Daoy (cell line): ENCODE results near the gene SNTG2. TPM values are rescaled to one million over a fixed set of nuclear protein-coding genes. Genes with fewer than 3 reads are reported as not detected.

Experiments
- DNase-seq: peaks from one replicate; pipeline ENCODE4 v3.0.0-alpha.2; 2015; ENCODE audit warnings: low read depth
- total RNA-seq: library from RNA; depleted of rRNA; stranded (reverse); fragments of >200 nt; shearing (Covaris generic); gene quantifications from 2 replicates; pipeline ENCODE4 v1.2.3, GENCODE V29; 2014

Gene SNTG2
- total RNA-seq, 1 experiment from 2014 or later, result not detected

DNA sequence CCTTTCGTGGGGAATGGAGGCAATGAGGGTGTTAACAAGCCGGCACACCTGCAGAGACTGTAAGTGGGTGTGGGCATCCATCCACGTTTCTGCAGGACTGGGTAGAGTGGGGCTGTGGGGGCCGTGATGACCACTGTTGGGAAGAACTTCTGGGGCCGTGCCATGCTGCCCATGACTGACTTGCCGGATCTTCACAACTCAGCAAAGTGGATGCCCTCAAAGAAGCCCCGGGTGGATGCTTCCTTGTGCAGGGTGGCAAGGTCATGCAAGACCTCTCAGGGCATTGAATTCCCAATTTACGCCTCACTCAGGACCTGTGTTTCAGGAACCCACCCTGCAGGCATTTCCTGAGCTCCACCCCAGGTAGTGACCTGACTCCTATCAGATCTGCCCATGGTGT, 319.2 kb downstream of the SNTG2 start:
- no peak for DNase-seq

- DNase-seq, result no peak
These were observed 322.2 kb downstream of the SNTG2 start for GRCh38 chr2:1272835-1273234.

- no peak for DNase-seq
These were observed 327.0 kb downstream of the SNTG2 start for GRCh38 chr2:1277634-1278033.

DNA sequence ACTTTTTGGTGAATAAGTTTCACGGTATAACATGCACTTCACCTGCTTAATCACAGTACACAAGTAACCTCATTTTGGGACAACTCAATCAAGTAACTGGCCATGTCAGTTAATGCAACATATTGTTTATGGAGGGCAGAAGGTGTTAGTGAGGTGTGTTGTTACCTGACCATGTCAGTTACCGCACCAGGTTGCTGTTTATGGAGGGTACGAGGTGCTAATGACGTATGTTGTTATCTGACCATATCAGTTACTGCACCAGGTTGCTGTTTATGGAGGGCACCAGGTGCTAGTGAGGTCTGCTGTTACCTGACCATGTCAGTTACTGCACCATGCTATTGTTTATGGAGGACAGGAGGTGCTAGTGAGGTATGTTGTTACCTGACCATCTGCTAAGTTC, 327.5 kb downstream of the SNTG2 start:
- no peak for DNase-seq

DNA sequence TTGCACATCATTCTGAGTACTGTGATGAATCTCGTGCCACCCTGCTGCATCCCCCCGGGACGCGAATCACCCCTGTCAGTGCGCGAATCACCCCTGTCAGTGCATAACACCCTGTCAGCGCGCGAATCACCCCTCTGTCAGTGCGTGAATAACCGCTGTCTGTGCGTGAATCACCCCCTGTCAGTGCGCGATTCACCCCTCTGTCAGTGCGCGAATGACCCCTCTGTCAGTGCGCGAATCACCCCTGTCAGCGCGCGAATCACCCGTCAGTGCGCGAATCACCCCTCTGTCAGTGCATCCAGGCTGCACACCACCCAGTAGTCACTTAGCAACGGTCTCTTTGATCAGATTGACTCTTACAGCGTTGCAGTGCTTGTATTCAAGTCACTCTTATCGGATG, 328.2 kb downstream of the SNTG2 start:
- peak; percentile 31 for DNase-seq

GRCh38 chr2:1282552-1282951, 331.9 kb downstream of the SNTG2 start:
- DNase-seq, result peak; percentile 60

GRCh38 chr2:1283020-1283801, 332.6 kb downstream of the SNTG2 start:
- no peak for DNase-seq

GRCh38 chr2:1283871-1284270, 333.2 kb downstream of the SNTG2 start:
- no peak for DNase-seq

- peak; percentile 54 for DNase-seq
These were observed 336.3 kb downstream of the SNTG2 start for GRCh38 chr2:1286929-1287328.

DNA sequence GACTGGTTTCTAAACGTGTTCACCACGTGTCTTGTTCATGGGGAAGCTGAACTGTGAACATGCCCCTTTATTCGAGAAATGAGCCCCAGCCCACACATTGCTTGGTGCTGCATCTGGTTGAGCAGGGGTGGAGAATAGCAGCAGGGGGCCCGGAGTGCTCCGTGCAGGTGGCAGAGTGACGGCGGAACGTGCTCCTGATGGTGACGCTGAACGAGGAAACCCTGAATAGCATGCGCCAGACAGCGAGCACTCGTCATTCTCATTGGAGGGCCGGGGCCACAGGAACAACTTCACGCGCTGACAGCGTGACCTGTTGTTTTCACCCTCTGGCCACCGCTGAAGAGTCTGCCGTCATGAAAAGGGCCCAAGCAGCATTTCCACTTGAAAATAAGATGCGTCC, 336.8 kb downstream of the SNTG2 start:
- no peak for DNase-seq

DNA sequence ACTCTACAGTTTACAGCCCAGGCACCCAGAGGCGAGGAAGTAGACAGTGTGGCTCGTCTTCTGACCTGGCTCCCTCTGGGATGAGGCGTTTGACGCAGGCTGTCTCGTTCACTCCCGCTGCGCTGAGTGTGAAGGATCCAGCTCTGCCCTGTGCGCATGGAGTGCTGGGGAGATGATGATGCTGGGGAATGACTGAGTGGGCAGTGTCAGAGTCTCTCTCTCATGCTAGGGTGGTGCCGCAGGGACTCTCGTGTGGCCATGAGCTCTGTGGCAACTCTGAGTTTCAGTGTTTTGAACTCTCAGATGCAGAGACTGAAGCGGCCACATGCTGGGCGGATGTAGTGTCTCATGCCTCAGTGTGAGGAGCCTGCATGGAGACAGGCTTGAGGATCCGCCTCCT, 344.3 kb downstream of the SNTG2 start:
- no peak for DNase-seq

GRCh38 chr2:1295740-1296139, 345.1 kb downstream of the SNTG2 start:
- no peak for DNase-seq

DNA sequence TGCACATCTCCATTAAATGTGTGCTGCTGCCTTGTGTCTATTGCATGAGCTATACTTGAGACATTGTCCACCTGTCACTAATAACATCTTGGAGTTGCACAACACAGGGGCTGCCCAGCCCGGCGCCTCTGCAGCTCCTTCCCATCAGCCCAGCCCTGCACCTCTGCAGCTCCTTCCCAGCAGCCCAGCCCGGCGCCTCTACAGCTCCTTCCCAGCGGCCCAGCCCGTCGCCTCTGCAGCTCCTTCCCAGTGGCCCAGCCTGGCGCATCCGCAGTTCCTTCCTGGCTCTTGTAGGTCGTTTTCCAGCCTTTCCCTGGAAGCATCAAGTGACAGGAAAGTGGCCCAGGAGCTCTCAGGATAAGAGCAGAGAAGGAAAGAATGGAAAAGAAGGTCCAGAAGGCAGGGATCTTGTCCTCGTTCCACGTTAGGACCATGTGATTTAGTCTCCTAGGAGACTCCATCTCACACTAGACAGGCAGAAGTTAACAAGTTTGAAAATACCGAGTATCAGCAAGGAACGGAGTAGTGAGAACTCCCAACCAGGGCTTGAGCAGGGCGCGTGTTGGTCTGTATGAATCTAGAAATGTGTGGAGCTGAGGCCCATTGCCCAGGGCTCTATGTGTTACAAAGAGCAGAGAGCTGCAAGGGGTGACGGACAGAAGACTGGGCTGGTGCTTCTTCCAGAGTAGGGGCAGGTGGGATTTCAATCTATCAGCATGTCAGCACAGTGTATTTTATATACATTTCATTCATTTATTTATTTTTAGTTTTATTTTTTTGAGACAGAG, 346.9 kb downstream of the SNTG2 start:
- DNase-seq, result no peak

GRCh38 chr2:1299043-1299442, 348.4 kb downstream of the SNTG2 start:
- DNase-seq, result no peak

DNA sequence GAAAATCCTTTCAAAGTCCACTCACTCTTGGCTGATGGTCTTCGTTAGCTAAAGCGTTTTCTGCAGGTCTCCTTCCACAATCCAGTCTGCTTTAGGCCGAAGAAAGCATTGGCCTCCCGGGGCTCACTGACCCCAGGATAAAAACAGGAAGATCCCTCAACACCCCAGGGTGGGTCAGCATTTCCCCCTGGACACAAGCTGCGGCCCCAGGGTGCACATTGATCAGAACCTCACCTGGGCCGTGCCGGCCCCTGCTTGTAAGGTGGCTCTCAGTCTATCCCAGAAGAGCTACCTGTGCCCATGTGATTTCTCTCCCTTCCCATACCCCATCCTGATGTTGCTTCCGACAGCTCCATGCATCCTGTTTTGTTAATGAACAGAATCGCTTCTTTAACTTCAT, 349.6 kb downstream of the SNTG2 start:
- DNase-seq, result no peak

DNA sequence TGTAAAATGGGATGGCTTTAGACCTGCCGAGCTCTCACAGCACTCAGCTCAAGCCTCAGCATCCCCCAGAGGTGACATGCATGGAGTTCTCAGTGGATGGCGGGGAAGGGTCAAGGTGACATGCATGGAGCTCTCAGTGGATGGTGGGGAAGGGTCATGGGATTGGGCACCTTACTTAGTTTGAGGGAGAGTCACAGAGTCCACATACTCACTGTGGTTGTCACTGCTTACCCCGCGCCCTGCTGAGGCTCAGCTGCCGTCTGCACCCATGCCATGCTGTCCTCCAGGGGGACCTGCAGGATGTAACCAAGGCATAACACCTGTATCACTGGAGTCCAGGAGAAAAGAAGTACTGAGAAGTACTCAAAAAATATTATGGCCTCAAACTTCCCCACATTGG, 350.4 kb downstream of the SNTG2 start:
- DNase-seq, result no peak

GRCh38 chr2:1305342-1306013, 354.8 kb downstream of the SNTG2 start:
- no peak for DNase-seq

DNA sequence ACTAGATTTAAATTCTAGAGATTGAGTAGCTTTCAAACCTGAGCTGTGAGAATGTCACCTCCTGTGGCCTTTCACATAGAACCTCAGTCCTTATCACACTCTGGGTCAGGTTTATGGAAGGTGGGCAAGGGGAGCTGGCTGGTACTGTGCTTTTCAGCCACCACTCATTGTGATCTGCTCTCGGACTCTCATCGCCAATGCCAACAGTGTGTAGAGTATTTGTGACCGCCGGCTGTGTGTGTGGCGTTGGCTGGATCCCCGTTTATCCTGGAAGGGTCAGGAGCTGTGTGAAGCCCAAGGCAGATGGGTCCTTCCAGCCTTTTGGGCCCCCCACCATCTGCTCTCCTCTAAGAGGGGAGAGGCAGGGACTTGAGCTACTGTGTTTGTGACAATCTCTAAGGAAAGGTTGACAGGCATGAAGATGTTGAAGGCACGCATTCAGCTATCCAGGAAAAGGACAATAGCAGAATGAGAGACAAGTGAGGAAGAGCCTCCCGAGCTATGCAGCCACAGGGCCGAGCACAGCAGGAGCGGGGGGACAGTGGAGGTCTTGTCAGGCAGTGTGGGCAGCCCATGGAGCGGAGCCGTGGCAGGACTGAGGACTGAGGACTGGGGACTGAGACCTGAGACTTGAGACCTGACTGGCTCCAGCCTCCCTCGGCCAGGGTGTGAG, 355.5 kb downstream of the SNTG2 start:
- DNase-seq, result no peak

DNA sequence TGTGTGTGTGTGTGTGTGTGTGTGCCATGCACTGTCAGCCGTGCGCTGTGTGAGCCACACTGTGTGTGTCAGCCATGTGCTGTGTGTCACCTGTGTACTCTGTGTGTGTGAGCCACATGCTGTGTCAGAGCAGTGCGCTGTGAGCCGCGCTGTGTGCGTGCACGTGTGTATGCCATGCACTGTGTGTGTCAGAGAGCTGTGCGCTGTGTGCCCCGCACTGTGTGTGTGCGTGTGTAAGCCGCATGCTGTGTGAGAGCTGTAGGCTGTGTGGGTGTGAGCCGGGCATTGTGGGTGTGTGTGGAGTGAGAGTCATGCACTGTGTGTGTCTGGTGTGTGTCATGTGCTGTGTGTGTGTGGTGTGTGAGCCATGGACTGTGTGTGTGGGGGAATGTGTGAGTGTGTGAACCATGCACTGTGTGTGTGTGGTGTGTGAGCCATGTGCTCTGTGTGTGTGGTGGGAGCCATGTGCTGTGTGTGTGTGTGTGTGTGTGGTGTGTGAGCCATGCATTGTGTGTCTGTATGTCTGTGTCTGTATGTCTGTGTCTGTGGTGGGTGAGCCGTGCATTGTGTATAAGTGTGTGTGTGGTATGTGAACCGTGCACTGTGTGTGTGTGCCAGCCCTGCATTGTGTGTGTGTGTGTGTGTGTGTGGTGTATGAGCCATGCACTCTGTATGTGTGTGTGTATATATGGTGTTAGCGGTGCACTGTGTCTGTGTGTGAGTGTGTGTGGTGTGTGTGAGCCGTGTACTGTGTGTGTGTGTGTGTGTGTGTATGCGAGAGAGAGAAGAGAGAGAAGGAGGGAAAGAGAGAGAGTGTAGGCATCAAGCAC, 356.3 kb downstream of the SNTG2 start:
- DNase-seq, result no peak

GRCh38 chr2:1307670-1308069, 357.0 kb downstream of the SNTG2 start:
- no peak for DNase-seq

GRCh38 chr2:1308678-1309077, 358.0 kb downstream of the SNTG2 start:
- no peak for DNase-seq
